Trophoblast cell (in vitro differentiated cells and primary cell): ENCODE measurements around the gene TRIP6.

ENCODE experiments used
- DNase-seq, 2 donors: peaks; one replicate each; pipeline ENCODE4 v3.0.0-alpha.2; 2016
- H2AFZ ChIP-seq: 2 replicates; pipeline ENCODE4 v1.6.1; 2013; ENCODE audit warnings: low read length, moderate library complexity, mild to moderate bottlenecking; ENCODE audit not compliant: insufficient read depth, poor library complexity
- H2AK5ac ChIP-seq: 2 replicates; pipeline ENCODE4 v1.6.1; 2013; ENCODE audit warnings: mild to moderate bottlenecking, low read length
- H2BK120ac ChIP-seq: 2 replicates; pipeline ENCODE4 v1.6.1; 2013; ENCODE audit warnings: low read length, mild to moderate bottlenecking, moderate library complexity; ENCODE audit not compliant: insufficient read depth, poor library complexity
- H2BK12ac ChIP-seq: 2 replicates; pipeline ENCODE4 v1.6.1; 2013; ENCODE audit warnings: mild to moderate bottlenecking, low read length, moderate library complexity
- H2BK5ac ChIP-seq: 2 replicates; pipeline ENCODE4 v1.6.1; 2013; ENCODE audit warnings: low read length, low read depth, moderate library complexity, mild to moderate bottlenecking; ENCODE audit not compliant: poor library complexity
- H3K14ac ChIP-seq: 2 replicates; pipeline ENCODE4 v1.6.1; 2013; ENCODE audit warnings: mild to moderate bottlenecking, low read length
- H3K18ac ChIP-seq: 2 replicates; pipeline ENCODE4 v1.6.1; 2013; ENCODE audit warnings: mild to moderate bottlenecking, low read length
- H3K23ac ChIP-seq: 2 replicates; pipeline ENCODE4 v1.6.1; 2013; ENCODE audit warnings: low read length
- H3K27ac ChIP-seq: 2 replicates; pipeline ENCODE4 v1.5.1; 2013; ENCODE audit warnings: low read depth, mild to moderate bottlenecking, inconsistent platforms, low read length, moderate library complexity
- H3K27me3 ChIP-seq: 2 replicates; pipeline ENCODE4 v1.6.1; 2013; ENCODE audit warnings: inconsistent platforms, mild to moderate bottlenecking, low read length, moderate library complexity; ENCODE audit not compliant: insufficient read depth
- H3K36me3 ChIP-seq, 2 experiments: 1 replicate in 1 of 2; 2 replicates in 1 of 2; pipeline ENCODE4 v1.6.1; 2013; ENCODE audit warnings: low read length in 2 of 2, mild to moderate bottlenecking in 2 of 2, moderate library complexity in 1 of 2; ENCODE audit not compliant: insufficient read depth in 2 of 2, control insufficient read depth in 1 of 2
- H3K4ac ChIP-seq: 2 replicates; pipeline ENCODE4 v1.6.1; 2013; ENCODE audit warnings: low read depth, mild to moderate bottlenecking, low read length, moderate library complexity
- H3K4me1 ChIP-seq, 2 experiments: 1 replicate in 1 of 2; 2 replicates in 1 of 2; pipeline ENCODE4 v1.6.1; 2013; ENCODE audit warnings: low read length in 2 of 2, mild to moderate bottlenecking in 2 of 2, moderate library complexity in 1 of 2; ENCODE audit not compliant: insufficient read depth in 2 of 2, control insufficient read depth in 1 of 2
- H3K4me2 ChIP-seq: 2 replicates; pipeline ENCODE4 v1.6.1; 2013; ENCODE audit warnings: inconsistent platforms, mild to moderate bottlenecking, low read length, moderate library complexity
- H3K4me3 ChIP-seq: 2 replicates; pipeline ENCODE4 v1.5.1; 2013; ENCODE audit warnings: mild to moderate bottlenecking, low read depth, low read length, inconsistent platforms
- H3K79me1 ChIP-seq: one replicate; pipeline ENCODE4 v1.6.1; 2013; ENCODE audit warnings: low read length
- H3K79me2 ChIP-seq: 2 replicates; pipeline ENCODE4 v1.6.1; 2013; ENCODE audit warnings: low read length, mild to moderate bottlenecking; ENCODE audit not compliant: control insufficient read depth, insufficient read depth, poor library complexity
- H3K9ac ChIP-seq: 2 replicates; pipeline ENCODE4 v1.6.1; 2013; ENCODE audit warnings: mild to moderate bottlenecking, low read length
- H3K9me3 ChIP-seq: 2 replicates; pipeline ENCODE4 v1.6.1; 2013; ENCODE audit warnings: low read depth, mild to moderate bottlenecking, control low read depth, inconsistent platforms, low read length; ENCODE audit not compliant: insufficient read depth
- H4K12ac ChIP-seq: 2 replicates; pipeline ENCODE4 v1.6.1; 2013; ENCODE audit warnings: low read depth, mild to moderate bottlenecking, low read length, moderate library complexity
- H4K8ac ChIP-seq: 2 replicates; pipeline ENCODE4 v1.6.1; 2013; ENCODE audit warnings: low read depth, mild to moderate bottlenecking, low read length, moderate library complexity
- H4K91ac ChIP-seq: one replicate; pipeline ENCODE4 v1.6.1; 2013; ENCODE audit warnings: low read depth, mild to moderate bottlenecking, low read length, moderate library complexity
- WGBS: extraction: QIAGEN DNeasy Blood & Tissue Kit; methylation state at CpG from one replicate; pipeline ENCODE4 v1.1.7; 2013; ENCODE audit warnings: missing lambda C conversion rate; ENCODE audit not compliant: insufficient read length, insufficient coverage; ENCODE audit errors: extremely low coverage; 5-methylcytosine and 5-hydroxymethylcytosine counted together

The TRIP6 gene

GRCh38 chr7:100873599-100874299, 6.6 kb downstream of the TRIP6 start:
- H3K36me3 ChIP-seq = peaks cover 51 to 54% of the 10 kb centered on the region in 2 experiments
- no peak overlapping the region for H3K18ac ChIP-seq
- peaks cover 6 to 10% of the 10 kb centered on the region in 2 experiments for H3K4me1 ChIP-seq
- peaks cover 29% of the 10 kb centered on the region for H3K79me2 ChIP-seq
- peak overlapping the region; percentile 97 for H4K91ac ChIP-seq
- no peak overlapping the region for H2BK120ac ChIP-seq
- H3K4me3 ChIP-seq = no peak overlapping the region
- H3K14ac ChIP-seq = no peak overlapping the region
- no peak for DNase-seq
- H4K8ac ChIP-seq = peak overlapping the region; percentile 100
- H2BK12ac ChIP-seq = no peak overlapping the region
- H3K4me2 ChIP-seq = no peak overlapping the region
- no peaks in the 10 kb centered on the region for H3K27me3 ChIP-seq
- H3K9me3 ChIP-seq = no peaks in the 10 kb centered on the region
- peak overlapping the region; percentile 99 for H4K12ac ChIP-seq
- no peak overlapping the region for H3K27ac ChIP-seq
- no CpG with 5 or more reads among the region's 10 CpGs for WGBS
- H3K79me1 ChIP-seq = peaks cover 12% of the 10 kb centered on the region
- peak overlapping the region; percentile 89 for H2AK5ac ChIP-seq
- H3K4ac ChIP-seq = no peak overlapping the region
- H3K9ac ChIP-seq = no peak overlapping the region
- H2BK5ac ChIP-seq = no peak overlapping the region
- no peak overlapping the region for H2AFZ ChIP-seq
- H3K23ac ChIP-seq = no peak overlapping the region

- Histone ChIP-seq H3K27ac (peak overlapping the region; percentile 90), H3K4me3 (no peak overlapping the region), H3K4me1 (peaks cover 5 to 10% of the 10 kb centered on the region in 2 experiments), H3K36me3 (peaks cover 51 to 56% of the 10 kb centered on the region in 2 experiments), H2AFZ (peak overlapping the region; percentile 89), H3K79me2 (peaks cover 28% of the 10 kb centered on the region), H2BK120ac (peak overlapping the region; percentile 96), H4K8ac (peak overlapping the region; percentile 100), H2AK5ac (peak overlapping the region; percentile 89), H3K4me2 (peak overlapping the region; percentile 85), H2BK5ac (peak overlapping the region; percentile 90), H3K9me3 (no peaks in the 10 kb centered on the region), H3K9ac (peak overlapping the region; percentile 98), H4K12ac (peak overlapping the region; percentile 99), H3K14ac (peak overlapping the region; percentile 99), H4K91ac (peak overlapping the region; percentile 97), H3K4ac (peak overlapping the region; percentile 91), H3K79me1 (peaks cover 12% of the 10 kb centered on the region), H3K27me3 (no peaks in the 10 kb centered on the region), H3K18ac (peak overlapping the region; percentile 96), H3K23ac (no peak overlapping the region), H2BK12ac (no peak overlapping the region)
- DNase-seq = no peak
- no CpG with 5 or more reads among the region's 8 CpGs for WGBS
These were observed 7.1 kb downstream of the TRIP6 start for GRCh38 chr7:100874300-100874576.

DNA sequence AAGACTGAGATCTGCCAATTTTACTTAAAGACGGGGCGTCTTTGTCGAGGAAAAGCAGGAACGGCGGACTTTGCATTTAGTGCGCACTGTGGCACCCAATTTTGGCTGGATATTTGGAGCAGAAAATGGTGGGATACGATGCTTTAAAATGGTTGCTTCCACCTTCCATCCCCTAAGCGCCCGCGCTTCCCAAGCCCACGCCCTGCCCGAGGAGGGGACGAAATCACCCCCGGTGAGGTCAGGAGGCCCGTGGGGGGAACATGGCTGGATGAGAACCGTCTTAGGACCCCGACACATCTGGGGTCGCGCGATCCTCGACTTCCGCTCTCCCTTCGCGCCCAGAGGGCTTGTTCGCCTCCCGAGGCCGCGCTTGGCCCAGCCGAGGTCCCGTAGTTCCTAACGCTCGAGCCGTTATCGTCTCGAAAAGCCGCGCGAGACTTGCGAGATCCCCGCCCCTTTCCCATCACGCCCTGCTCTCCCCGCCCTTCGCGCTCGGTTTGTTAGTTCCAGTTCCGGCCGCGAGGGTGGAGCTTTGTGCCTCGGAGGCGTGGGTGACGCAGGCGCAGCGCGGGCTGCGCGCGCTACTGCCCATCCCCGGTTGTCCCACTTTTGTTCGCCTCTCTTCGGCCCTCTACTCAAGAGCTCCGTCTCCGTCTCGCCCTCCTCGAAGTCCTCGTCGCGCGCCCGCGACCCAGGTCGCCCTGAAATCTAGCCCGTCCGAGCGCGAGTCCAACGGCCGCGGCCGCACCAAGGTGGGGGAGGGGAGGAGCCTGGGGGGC, 7.6 kb downstream of the TRIP6 start, which contains the start of gene SRRT:
TSS of gene SRRT (plus strand) at position 527 of the 779 bp plus-strand sequence. CDS start 488 bp downstream, outside the sequence.
- WGBS = no CpG with 5 or more reads among the region's 79 CpGs

DNA sequence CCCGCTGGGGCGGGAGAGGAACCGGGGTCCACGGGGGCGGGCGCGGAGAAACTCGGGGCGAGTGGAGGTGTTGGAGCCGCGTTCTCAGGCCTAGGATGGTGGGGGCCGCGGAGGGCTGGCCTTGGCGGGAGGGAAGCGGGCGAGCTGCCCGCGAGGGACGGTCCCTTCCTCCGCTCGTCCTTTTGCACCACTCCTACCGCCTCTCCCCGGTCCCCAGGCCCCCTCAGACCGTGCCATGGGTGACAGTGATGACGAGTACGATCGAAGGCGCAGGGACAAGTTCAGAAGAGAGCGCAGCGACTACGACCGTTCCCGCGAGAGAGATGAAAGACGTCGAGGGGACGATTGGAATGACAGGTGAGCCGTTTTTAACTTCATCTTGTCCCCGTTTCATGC, 8.2 kb downstream of the TRIP6 start:
- Histone ChIP-seq H3K27ac (peak overlapping the region; percentile 85), H2BK5ac (peak overlapping the region; percentile 90), H4K8ac (peak overlapping the region; percentile 52), H2BK120ac (peak overlapping the region; percentile 92), H3K27me3 (no peaks in the 10 kb centered on the region), H3K18ac (peak overlapping the region; percentile 92), H3K4me2 (peak overlapping the region; percentile 98), H3K14ac (peak overlapping the region; percentile 95), H3K36me3 (peaks cover 52 to 56% of the 10 kb centered on the region in 2 experiments), H4K12ac (peak overlapping the region; percentile 65), H3K79me1 (peaks cover 12% of the 10 kb centered on the region), H3K9ac (peak overlapping the region; percentile 100), H2AFZ (peak overlapping the region; percentile 66), H2BK12ac (peak overlapping the region; percentile 12), H3K23ac (no peak overlapping the region), H3K4ac (peak overlapping the region; percentile 99), H3K79me2 (peaks cover 31% of the 10 kb centered on the region), H3K4me1 (peaks cover 5 to 10% of the 10 kb centered on the region in 2 experiments), H2AK5ac (peak overlapping the region; percentile 62), H3K9me3 (no peaks in the 10 kb centered on the region), H4K91ac (peak overlapping the region; percentile 76), H3K4me3 (peak overlapping the region; percentile 88)
- no CpG with 5 or more reads among the region's 39 CpGs for WGBS
- peak in 1 of 2 donors; percentile 45 for DNase-seq

More for the DNA sequence above, 7.6 kb downstream of the TRIP6 start, which contains the start of gene SRRT:
- H3K4me1 ChIP-seq = peaks cover 5 to 10% of the 10 kb centered on the region in 2 experiments
- peaks cover 52 to 57% of the 10 kb centered on the region in 2 experiments for H3K36me3 ChIP-seq
- peak within 1 kb of the TSS; percentile 90 for H2BK5ac ChIP-seq
- peaks cover 12% of the 10 kb centered on the region for H3K79me1 ChIP-seq
- peak within 1 kb of the TSS; percentile 98 for H3K4me2 ChIP-seq
- peak within 1 kb of the TSS; percentile 100 for H3K9ac ChIP-seq
- H4K12ac ChIP-seq = peak within 1 kb of the TSS; percentile 99
- H2BK12ac ChIP-seq = peak within 1 kb of the TSS; percentile 12
- peak within 1 kb of the TSS; percentile 97 for H4K91ac ChIP-seq
- H2AFZ ChIP-seq = peak within 1 kb of the TSS; percentile 89
- no peak within 1 kb of the TSS for H3K23ac ChIP-seq
- H3K4me3 ChIP-seq = peak within 1 kb of the TSS; percentile 88
- H3K9me3 ChIP-seq = no peaks in the 10 kb centered on the region
- peak within 1 kb of the TSS; percentile 89 for H2AK5ac ChIP-seq
- peak within 1 kb of the TSS; percentile 90 for H3K27ac ChIP-seq
- DNase-seq = peak; percentile 98 to 100
- H3K18ac ChIP-seq = peak within 1 kb of the TSS; percentile 96
- no peaks in the 10 kb centered on the region for H3K27me3 ChIP-seq
- H3K4ac ChIP-seq = peak within 1 kb of the TSS; percentile 99
- peaks cover 28% of the 10 kb centered on the region for H3K79me2 ChIP-seq
- H4K8ac ChIP-seq = peak within 1 kb of the TSS; percentile 100
- H3K14ac ChIP-seq = peak within 1 kb of the TSS; percentile 99
- H2BK120ac ChIP-seq = peak within 1 kb of the TSS; percentile 96
